Fibroblast of the aortic adventitia (primary cell): ENCODE results near the gene COL17A1. TPM values are rescaled to one million over a fixed set of nuclear protein-coding genes. Genes with fewer than 3 reads are reported as not detected.
A peak's percentile ranks its signal among the peaks of the same experiment; 100 is the strongest.

Experiments
- DNase-seq: peaks from one replicate; pipeline ENCODE4 v3.0.0-alpha.2; 2010; ENCODE audit warnings: low read depth
- H3K4me3 ChIP-seq: 2 replicates; pipeline ENCODE4 v1.5.1; 2011; ENCODE audit warnings: low read depth, mild to moderate bottlenecking, control low read depth, low read length, moderate library complexity
- total RNA-seq: library from RNA; depleted of rRNA; stranded (reverse); fragments of >200 nt; gene quantifications from 2 replicates; pipeline ENCODE4 v1.2.3, GENCODE V29; 2012; ENCODE audit warnings: low replicate concordance
- TF ChIP-seq, protein P1 (sequence below): IDR thresholded peaks from 2 replicates; pipeline ENCODE4 v1.5.1; 2011; ENCODE audit warnings: mild to moderate bottlenecking, low read length, control low read depth, inconsistent platforms; ENCODE audit not compliant: insufficient read depth

The COL17A1 gene
- total RNA-seq, result 2.0 and 2.3 TPM in 2 replicates

DNA sequence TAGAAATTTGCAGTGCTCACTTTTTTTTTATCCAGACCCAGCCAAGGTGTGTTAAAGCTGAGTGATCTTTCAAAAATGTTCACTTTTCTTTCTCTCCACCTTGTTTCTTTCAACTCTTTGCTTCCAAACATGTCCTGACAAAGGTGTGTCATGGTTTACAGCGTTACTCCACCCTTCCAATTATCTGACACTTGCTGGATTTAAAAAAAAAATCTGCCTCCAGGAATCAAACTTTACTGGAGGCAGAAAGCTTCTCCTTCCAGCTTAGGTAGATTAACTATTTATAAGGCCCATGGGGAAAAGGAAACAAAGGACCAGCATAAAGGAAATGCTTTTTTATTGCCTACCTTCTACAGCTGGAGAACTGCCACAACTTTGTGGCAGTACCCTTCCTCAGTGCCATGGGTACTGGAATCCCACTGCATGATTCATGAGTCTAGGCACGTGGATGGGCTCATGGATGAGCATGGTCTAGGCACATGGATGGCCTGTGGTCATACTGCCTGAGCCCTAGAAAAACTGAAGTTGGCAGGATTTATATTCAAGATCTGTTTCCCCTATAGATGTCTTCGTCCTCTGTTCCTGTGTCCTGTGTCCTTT, at the start of gene COL17A1:
TSS of gene COL17A1 (minus strand) at position 80 of the 600 bp plus-strand sequence. CDS start 5,207 bp downstream, outside the sequence.
- DNase-seq, result no peak
- no peak within 1 kb of the TSS for H3K4me3 ChIP-seq
- TF ChIP-seq, protein P1, sequence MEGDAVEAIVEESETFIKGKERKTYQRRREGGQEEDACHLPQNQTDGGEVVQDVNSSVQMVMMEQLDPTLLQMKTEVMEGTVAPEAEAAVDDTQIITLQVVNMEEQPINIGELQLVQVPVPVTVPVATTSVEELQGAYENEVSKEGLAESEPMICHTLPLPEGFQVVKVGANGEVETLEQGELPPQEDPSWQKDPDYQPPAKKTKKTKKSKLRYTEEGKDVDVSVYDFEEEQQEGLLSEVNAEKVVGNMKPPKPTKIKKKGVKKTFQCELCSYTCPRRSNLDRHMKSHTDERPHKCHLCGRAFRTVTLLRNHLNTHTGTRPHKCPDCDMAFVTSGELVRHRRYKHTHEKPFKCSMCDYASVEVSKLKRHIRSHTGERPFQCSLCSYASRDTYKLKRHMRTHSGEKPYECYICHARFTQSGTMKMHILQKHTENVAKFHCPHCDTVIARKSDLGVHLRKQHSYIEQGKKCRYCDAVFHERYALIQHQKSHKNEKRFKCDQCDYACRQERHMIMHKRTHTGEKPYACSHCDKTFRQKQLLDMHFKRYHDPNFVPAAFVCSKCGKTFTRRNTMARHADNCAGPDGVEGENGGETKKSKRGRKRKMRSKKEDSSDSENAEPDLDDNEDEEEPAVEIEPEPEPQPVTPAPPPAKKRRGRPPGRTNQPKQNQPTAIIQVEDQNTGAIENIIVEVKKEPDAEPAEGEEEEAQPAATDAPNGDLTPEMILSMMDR, result no peak

DNA sequence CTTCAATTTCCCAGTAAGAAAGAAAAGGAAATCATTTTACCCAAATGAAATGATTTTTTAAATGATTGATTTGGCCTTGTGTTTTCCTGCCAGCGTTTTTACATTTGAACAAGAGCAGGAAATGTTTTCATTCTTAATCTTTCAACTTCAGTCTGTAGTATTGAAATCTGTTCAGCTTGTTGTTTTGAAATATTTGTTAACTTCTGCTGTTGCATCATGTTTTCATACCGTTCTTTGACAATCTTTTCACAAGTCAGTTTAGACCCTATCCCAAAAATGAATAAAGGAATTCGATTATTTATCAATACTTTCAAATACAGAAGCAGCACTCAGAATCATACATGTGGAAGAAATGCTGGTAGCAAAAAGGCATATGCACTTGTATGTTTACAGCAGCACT, 44.4 kb upstream of the COL17A1 start:
- TF ChIP-seq, protein P1, result no peak
- no peak for DNase-seq
- H3K4me3 ChIP-seq, result no peak overlapping the region

DNA sequence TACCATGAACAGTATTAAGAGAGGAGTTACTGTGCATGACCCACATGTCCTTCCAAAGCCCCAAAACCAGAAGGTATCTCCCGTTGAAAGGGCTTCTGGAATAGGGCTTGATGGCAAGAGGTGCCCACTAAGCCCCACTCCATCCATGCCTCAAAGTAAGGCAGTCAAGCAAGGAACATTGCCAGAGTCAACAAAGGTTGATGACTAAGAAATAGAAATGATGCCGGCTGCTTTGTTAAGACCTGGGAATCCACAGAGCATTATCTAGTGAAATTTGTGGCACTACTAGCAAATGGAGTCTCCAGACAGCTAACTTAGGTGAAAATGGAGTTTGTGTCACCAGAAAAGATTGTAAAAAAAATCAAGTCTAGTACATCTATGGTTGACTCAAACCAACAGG, 42.5 kb upstream of the COL17A1 start:
- peak; percentile 37 for DNase-seq
- TF ChIP-seq, protein P1, result no peak
- H3K4me3 ChIP-seq, result no peak overlapping the region

DNA sequence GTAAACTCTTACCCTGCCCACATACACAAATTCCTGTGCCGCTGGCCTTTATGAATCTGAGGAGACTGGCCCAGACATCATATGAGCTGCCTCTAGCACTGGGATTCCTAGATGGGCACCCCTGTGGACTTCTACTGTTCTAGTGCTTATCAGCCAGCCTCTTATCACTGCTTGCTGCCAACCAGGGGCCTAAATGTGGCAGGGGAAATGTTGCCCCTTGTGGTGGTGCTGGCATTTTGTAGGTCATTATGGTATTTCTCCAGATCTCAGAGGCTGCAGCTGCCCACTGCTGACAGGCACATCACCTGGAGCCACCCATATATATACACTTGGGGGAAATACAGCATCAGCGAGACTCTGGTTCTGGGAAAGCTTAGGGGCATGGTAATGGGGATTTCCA, 41.7 kb upstream of the COL17A1 start:
- no peak overlapping the region for H3K4me3 ChIP-seq
- DNase-seq, result no peak
- TF ChIP-seq, protein P1, result no peak

DNA sequence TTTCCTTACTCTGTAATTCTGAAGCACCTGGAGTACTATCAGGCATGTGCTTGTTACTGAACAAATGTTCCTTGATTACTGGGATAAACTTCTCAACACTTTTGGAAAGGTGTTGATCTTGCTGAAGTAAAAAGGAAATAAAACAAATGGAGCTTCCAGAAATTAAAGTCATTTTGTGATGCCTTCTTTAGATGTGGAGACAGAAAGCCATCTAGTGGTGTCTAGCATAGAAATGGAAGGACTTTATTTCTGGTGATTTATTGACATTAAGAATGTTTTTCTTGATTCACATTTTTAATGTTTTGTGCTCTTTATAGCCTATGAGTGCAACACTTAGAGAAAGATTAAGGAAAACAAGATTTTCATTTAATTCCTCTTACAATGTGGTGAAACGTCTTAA, 37.7 kb upstream of the COL17A1 start:
- TF ChIP-seq, protein P1, result peak; percentile 61
- DNase-seq, result peak; percentile 59
- H3K4me3 ChIP-seq, result no peak overlapping the region

DNA sequence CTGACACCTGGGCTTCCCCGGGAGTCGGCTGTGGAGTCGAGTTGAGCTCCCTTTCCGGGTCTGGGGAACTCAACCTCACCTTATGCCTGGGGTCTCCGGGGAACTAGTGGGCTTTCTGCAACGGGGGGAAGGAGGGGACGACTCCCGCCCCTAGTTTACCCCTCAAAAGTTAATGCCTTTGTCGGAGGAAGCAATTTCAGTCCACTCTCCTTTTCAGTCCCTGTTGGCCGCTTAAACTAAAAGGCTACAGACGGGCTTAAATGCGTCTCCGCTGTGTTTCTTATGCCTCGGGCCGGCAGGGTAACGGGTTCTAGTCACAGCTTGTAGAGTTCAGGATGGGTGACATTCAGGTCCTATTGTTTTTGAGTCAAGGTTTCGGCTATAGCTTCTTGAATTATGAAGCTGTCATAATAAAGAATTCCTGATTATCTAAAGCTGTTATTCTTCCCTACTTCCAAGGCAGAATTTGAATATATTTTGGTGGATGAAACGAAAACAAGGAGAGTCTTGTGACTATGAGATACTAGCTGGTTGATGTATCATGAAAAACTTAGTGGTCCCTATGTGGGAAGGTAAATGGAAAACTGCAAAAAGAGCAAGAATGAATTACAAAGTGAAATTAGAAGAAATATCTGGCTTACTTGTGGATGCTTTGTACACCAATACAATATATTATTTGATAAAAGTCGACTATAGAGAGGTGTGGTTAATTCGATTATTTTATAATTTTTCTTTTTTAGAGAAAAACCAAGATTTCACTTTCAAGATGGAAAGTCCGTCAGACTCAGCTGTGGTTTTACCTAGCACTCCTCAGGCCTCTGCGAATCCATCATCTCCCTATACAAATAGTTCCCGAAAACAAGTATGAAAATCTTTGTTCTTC, 36.8 kb upstream of the COL17A1 start:
- peak overlapping the region; percentile 90 for H3K4me3 ChIP-seq
- TF ChIP-seq, protein P1, result no peak
- DNase-seq, result no peak
